WTC11 (cell line): ENCODE measurements around the gene RAI1. TPM values are rescaled to one million over a fixed set of nuclear protein-coding genes. Genes with fewer than 3 reads are reported as not detected.

Experiments used
- ATAC-seq: fragments of 200-7000 bp; cut with Tn5 transposase; 2 replicates; pipeline ENCODE4 v1.10.0; 2021; ENCODE audit warnings: mild to moderate bottlenecking, moderate library complexity
- CTCF ChIA-PET: fragments of 300-600 bp; sonication (Branson Sonifier 250); formaldehyde crosslinking; loops from one replicate; lab custom pipeline; 2021; ENCODE audit warnings: antibody characterized with exemption; lab: Charles Lee
- POLR2A ChIA-PET: fragments of 350-600 bp; sonication (Branson Sonifier 250); formaldehyde crosslinking; loops from one replicate; lab custom pipeline; 2021; ENCODE audit warnings: antibody characterized with exemption; lab: Charles Lee
- DNase-seq: peaks from one replicate; pipeline ENCODE4 v3.0.0; 2021; ENCODE audit warnings: low spot score
- H3K27ac Mint-ChIP-seq: 2 replicates; pipeline ENCODE4 v1.8.0; 2021; ENCODE audit warnings: mixed read lengths
- H3K27me3 Mint-ChIP-seq: 2 replicates; pipeline ENCODE4 v1.8.0; 2021; ENCODE audit warnings: low read depth, mild to moderate bottlenecking, moderate library complexity, mixed read lengths
- H3K36me3 Mint-ChIP-seq: 2 replicates; pipeline ENCODE4 v1.8.0; 2021; ENCODE audit warnings: mixed read lengths
- H3K4me1 Mint-ChIP-seq: 2 replicates; pipeline ENCODE4 v1.8.0; 2022; ENCODE audit warnings: mixed read lengths
- H3K4me3 Mint-ChIP-seq: 2 replicates; pipeline ENCODE4 v1.8.0; 2021; ENCODE audit warnings: mild to moderate bottlenecking, moderate library complexity, mixed read lengths
- H3K9me3 Mint-ChIP-seq: 2 replicates; pipeline ENCODE4 v1.8.0; 2021; ENCODE audit warnings: mixed read lengths
- AR ChIP-seq: fragments of 250-450 bp; sonication (Bioruptor Pico); IDR thresholded peaks from 2 replicates; pipeline ENCODE4 v1.9.0; 2021; ENCODE audit warnings: mild to moderate bottlenecking
- CTCF ChIP-seq: fragments of 200-600 bp; IDR thresholded peaks from 2 replicates; pipeline ENCODE4 v1.8.0; 2022; ENCODE audit warnings: antibody characterized with exemption
- ERG ChIP-seq: fragments of 250-450 bp; sonication (Bioruptor Pico); IDR thresholded peaks from 2 replicates; pipeline ENCODE4 v1.8.0; 2021; ENCODE audit warnings: mild to moderate bottlenecking
- GABPB1 ChIP-seq: sonication (generic); formaldehyde crosslinking; IDR thresholded peaks from 2 replicates; pipeline ENCODE4 v1.8.1; 2023; ENCODE audit warnings: mild to moderate bottlenecking, missing genetic modification reagents
- GTF2I ChIP-seq: fragments of 250-450 bp; sonication (Bioruptor Pico); conservative IDR thresholded peaks from 2 replicates; pipeline ENCODE4 v1.4.0; 2021; ENCODE audit warnings: mild to moderate bottlenecking
- IRF2 ChIP-seq: sonication (generic); formaldehyde crosslinking; IDR thresholded peaks from 2 replicates; pipeline ENCODE4 v1.8.0; 2022; ENCODE audit warnings: low read depth, missing genetic modification reagents, borderline replicate concordance
- JUN ChIP-seq: sonication (generic); formaldehyde crosslinking; IDR thresholded peaks from 2 replicates; pipeline ENCODE4 v1.8.0; 2023; ENCODE audit warnings: mild to moderate bottlenecking, missing genetic modification reagents
- MLX ChIP-seq: sonication (generic); formaldehyde crosslinking; IDR thresholded peaks from 2 replicates; pipeline ENCODE4 v1.8.1; 2023; ENCODE audit warnings: mild to moderate bottlenecking, missing genetic modification reagents, moderate library complexity
- PRDM15 ChIP-seq: sonication (generic); formaldehyde crosslinking; IDR thresholded peaks from 2 replicates; pipeline ENCODE4 v1.8.0; 2022; ENCODE audit warnings: missing genetic modification reagents
- RORB ChIP-seq: fragments of 250-450 bp; sonication (Bioruptor Pico); IDR thresholded peaks from 2 replicates; pipeline ENCODE4 v1.9.0; 2021; ENCODE audit warnings: mild to moderate bottlenecking
- SMAD3 ChIP-seq: sonication (generic); formaldehyde crosslinking; IDR thresholded peaks from 2 replicates; pipeline ENCODE4 v1.8.0; 2022; ENCODE audit warnings: missing genetic modification reagents, mild to moderate bottlenecking, borderline replicate concordance
- SP1 ChIP-seq: sonication (generic); formaldehyde crosslinking; conservative IDR thresholded peaks from 2 replicates; pipeline ENCODE4 v1.8.1; 2022; ENCODE audit warnings: missing genetic modification reagents
- STAT6 ChIP-seq: sonication (generic); formaldehyde crosslinking; conservative IDR thresholded peaks from 2 replicates; pipeline ENCODE4 v1.8.1; 2023; ENCODE audit warnings: mild to moderate bottlenecking, low read depth, missing genetic modification reagents, moderate library complexity
- TCF7 ChIP-seq: sonication (generic); formaldehyde crosslinking; IDR thresholded peaks from 2 replicates; pipeline ENCODE4 v1.8.0; 2022; ENCODE audit warnings: mild to moderate bottlenecking, low read depth, missing genetic modification reagents, moderate library complexity
- TEAD4 ChIP-seq: sonication (generic); formaldehyde crosslinking; IDR thresholded peaks from 2 replicates; pipeline ENCODE4 v1.8.0; 2022; ENCODE audit warnings: mild to moderate bottlenecking, missing genetic modification reagents
- TP53 ChIP-seq: sonication (generic); formaldehyde crosslinking; IDR thresholded peaks from 2 replicates; pipeline ENCODE4 v1.8.1; 2023; ENCODE audit warnings: mild to moderate bottlenecking, missing genetic modification reagents
- ZBTB21 ChIP-seq: sonication (generic); formaldehyde crosslinking; IDR thresholded peaks from 2 replicates; pipeline ENCODE4 v1.8.1; 2023; ENCODE audit warnings: mild to moderate bottlenecking, missing genetic modification reagents, borderline replicate concordance
- ZNF138 ChIP-seq: sonication (generic); formaldehyde crosslinking; conservative IDR thresholded peaks from 2 replicates; pipeline ENCODE4 v1.8.1; 2022; ENCODE audit warnings: mild to moderate bottlenecking, moderate library complexity, missing genetic modification reagents
- ZNF263 ChIP-seq: sonication (generic); formaldehyde crosslinking; IDR thresholded peaks from 2 replicates; pipeline ENCODE4 v1.8.1; 2022; ENCODE audit warnings: low read depth, mild to moderate bottlenecking, moderate library complexity, missing genetic modification reagents
- ZNF671 ChIP-seq: fragments of 250-450 bp; sonication (Bioruptor Pico); IDR thresholded peaks from 2 replicates; pipeline ENCODE4 v1.8.0; 2021; ENCODE audit warnings: mild to moderate bottlenecking
- total RNA-seq: library from RNA; stranded (reverse); gene quantifications from 3 replicates; pipeline ENCODE4 v1.2.3, GENCODE V29; 2021

The RAI1 gene
- total RNA-seq, 1 experiment from 2014 or later = 12.7 TPM

- H3K9me3 Mint-ChIP-seq = no peaks in the 10 kb centered on the region
- DNase-seq (no peak), ATAC-seq (no peak)
- TF ChIP-seq PRDM15 (CRISPR knock-in tag) = no peak
- no peak for TF ChIP-seq SMAD3 (CRISPR knock-in tag)
- no peak for TF ChIP-seq ERG (CRISPR knock-in tag)
- no peaks in the 10 kb centered on the region for H3K36me3 Mint-ChIP-seq
- H3K4me1 Mint-ChIP-seq = peaks cover 39% of the 10 kb centered on the region
- H3K27me3 Mint-ChIP-seq = peaks cover 74% of the 10 kb centered on the region
- no peak overlapping the region for H3K27ac Mint-ChIP-seq
- ChIA-PET POLR2A (no interaction called here), CTCF (interaction anchor here (0.5 to 1.6 kb wide), 6 partner anchors 11 to 252 kb away, joined by 3 to 8 read pairs (median 4); no protein-coding TSS in a partner anchor)
- H3K4me3 Mint-ChIP-seq = no peak overlapping the region
These were observed 46.9 kb downstream of the RAI1 start for GRCh38 chr17:17728146-17728545.

- POLR2A ChIA-PET = no interaction called here
- no peak for DNase-seq
- H3K27me3 Mint-ChIP-seq = peaks cover 73% of the 10 kb centered on the region
- no peak overlapping the region for H3K4me3 Mint-ChIP-seq
- ATAC-seq = no peak
- H3K9me3 Mint-ChIP-seq = no peaks in the 10 kb centered on the region
- H3K27ac Mint-ChIP-seq = no peak overlapping the region
- H3K4me1 Mint-ChIP-seq = peaks cover 37% of the 10 kb centered on the region
- no peaks in the 10 kb centered on the region for H3K36me3 Mint-ChIP-seq
- CTCF ChIA-PET = interaction anchor here (0.7 to 1.6 kb wide), 7 partner anchors 10 to 55 kb away, joined by 3 to 8 read pairs (median 4); no protein-coding TSS in a partner anchor
- TF ChIP-seq TCF7 (CRISPR knock-in tag) = no peak
- no peak for TF ChIP-seq TEAD4 (CRISPR knock-in tag)
- no peak for TF ChIP-seq ZBTB21 (CRISPR knock-in tag)
- TF ChIP-seq ZNF263 = no peak
- no peak for TF ChIP-seq ZNF138 (CRISPR knock-in tag)
- no peak for TF ChIP-seq JUN (CRISPR knock-in tag)
- TF ChIP-seq MLX (CRISPR knock-in tag) = no peak
- no peak for TF ChIP-seq IRF2 (CRISPR knock-in tag)
- TF ChIP-seq RORB (CRISPR knock-in tag) = no peak
- TF ChIP-seq AR (CRISPR knock-in tag) = no peak
- no peak for TF ChIP-seq SP1 (CRISPR knock-in tag)
- TF ChIP-seq ZNF671 (CRISPR knock-in tag) = no peak
- TF ChIP-seq TP53 (CRISPR knock-in tag) = no peak
- no peak for TF ChIP-seq CTCF
- no peak for TF ChIP-seq SMAD3 (CRISPR knock-in tag)
- no peak for TF ChIP-seq GABPB1 (CRISPR knock-in tag)
- no peak for TF ChIP-seq STAT6
- no peak for TF ChIP-seq ERG (CRISPR knock-in tag)
- no peak for TF ChIP-seq GTF2I
These were observed 47.4 kb downstream of the RAI1 start for GRCh38 chr17:17728550-17729251.
